Measurements from ENCODE around the gene DCTPP1.

DNA sequence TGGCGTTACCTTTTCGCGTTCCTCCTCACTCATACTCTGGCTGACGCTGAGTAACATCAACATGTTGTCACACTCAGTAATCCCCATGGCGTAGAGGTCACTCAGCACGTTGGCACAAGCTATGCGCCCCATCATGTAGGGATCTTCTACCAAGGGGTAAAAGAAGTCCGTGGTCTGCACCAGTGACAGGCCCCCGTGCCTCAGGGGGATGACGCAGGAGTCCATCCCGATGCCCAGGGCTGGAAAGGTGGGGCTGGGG is 15.2 kb upstream of the DCTPP1 start:
- TF ChIP-seq, protein P1, sequence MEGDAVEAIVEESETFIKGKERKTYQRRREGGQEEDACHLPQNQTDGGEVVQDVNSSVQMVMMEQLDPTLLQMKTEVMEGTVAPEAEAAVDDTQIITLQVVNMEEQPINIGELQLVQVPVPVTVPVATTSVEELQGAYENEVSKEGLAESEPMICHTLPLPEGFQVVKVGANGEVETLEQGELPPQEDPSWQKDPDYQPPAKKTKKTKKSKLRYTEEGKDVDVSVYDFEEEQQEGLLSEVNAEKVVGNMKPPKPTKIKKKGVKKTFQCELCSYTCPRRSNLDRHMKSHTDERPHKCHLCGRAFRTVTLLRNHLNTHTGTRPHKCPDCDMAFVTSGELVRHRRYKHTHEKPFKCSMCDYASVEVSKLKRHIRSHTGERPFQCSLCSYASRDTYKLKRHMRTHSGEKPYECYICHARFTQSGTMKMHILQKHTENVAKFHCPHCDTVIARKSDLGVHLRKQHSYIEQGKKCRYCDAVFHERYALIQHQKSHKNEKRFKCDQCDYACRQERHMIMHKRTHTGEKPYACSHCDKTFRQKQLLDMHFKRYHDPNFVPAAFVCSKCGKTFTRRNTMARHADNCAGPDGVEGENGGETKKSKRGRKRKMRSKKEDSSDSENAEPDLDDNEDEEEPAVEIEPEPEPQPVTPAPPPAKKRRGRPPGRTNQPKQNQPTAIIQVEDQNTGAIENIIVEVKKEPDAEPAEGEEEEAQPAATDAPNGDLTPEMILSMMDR (IDR thresholded peaks at IDR 0.05) = no peak
- no peak for TF ChIP-seq POLR2A (IDR thresholded peaks at IDR 0.05)

Data from body of pancreas (tissue), 4 donors.